HL-60 (cell line): Measurements from ENCODE around the gene FAM89A.

Experiments
- DNase-seq, 2 experiments: peaks; one replicate each; pipeline ENCODE4 v3.0.0-alpha.2; 2010 to 2020; ENCODE audit warnings: low read depth in 1 of 2, low spot score in 1 of 2
- H3K27ac ChIP-seq: fragments of 250-450 bp; sonication (Bioruptor Pico); replicated peaks from 2 replicates; pipeline ENCODE4 v1.5.1; 2020; ENCODE audit warnings: mild to moderate bottlenecking, moderate library complexity
- H3K27me3 ChIP-seq: fragments of 250-450 bp; sonication (Bioruptor Pico); 2 replicates; pipeline ENCODE4 v1.5.1; 2021; ENCODE audit warnings: mild to moderate bottlenecking, moderate library complexity; ENCODE audit not compliant: insufficient read depth, poor library complexity, severe bottlenecking
- H3K4me3 ChIP-seq: replicated peaks from 2 replicates; pipeline ENCODE4 v1.5.1; 2011; ENCODE audit warnings: mild to moderate bottlenecking, control low read depth, low read length; ENCODE audit not compliant: insufficient read depth
- CTCF ChIP-seq: IDR thresholded peaks from one replicate; pipeline ENCODE4 v1.5.1; 2011; ENCODE audit warnings: low read length, control low read depth, inconsistent platforms; ENCODE audit not compliant: insufficient read depth
- GABPA ChIP-seq: IDR thresholded peaks from 2 replicates; pipeline ENCODE4 v1.6.1; 2012; ENCODE audit warnings: low read depth
- POLR2AphosphoS5 ChIP-seq: IDR thresholded peaks from 2 replicates; pipeline ENCODE4 v1.6.1; 2012; ENCODE audit warnings: low read depth
- SPI1 ChIP-seq: IDR thresholded peaks from 2 replicates; pipeline ENCODE4 v1.6.1; 2012; ENCODE audit warnings: low read depth, mild to moderate bottlenecking, borderline replicate concordance
- TF ChIP-seq, protein P1 (sequence below): IDR thresholded peaks from 2 replicates; pipeline ENCODE4 v1.6.1; 2012; ENCODE audit warnings: low read depth; ENCODE audit not compliant: insufficient replicate concordance

The FAM89A gene

DNA sequence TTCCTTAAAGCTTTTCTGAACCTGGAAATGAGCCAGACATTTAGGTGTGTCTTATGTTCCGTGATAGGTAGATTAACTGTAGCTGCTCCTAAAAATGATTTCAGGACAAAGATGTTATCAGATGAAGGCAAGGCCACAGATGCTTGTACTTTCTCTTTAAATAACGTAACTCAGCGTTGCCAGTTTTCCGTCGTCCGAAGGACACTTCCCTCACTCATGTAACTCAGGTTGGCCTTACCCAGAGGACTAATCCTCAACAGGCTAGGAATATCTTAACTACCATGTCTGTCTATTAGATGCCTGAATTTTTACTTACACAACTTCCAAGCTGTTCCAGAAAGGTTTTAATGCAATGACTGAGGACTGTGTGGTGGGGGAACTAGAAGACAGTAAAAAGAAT, 35.4 kb upstream of the FAM89A start:
- H3K27me3 ChIP-seq: no peaks in the 10 kb centered on the region
- no peak for TF ChIP-seq GABPA
- TF ChIP-seq CTCF: no peak
- no peak for TF ChIP-seq SPI1
- no peak for TF ChIP-seq POLR2AphosphoS5
- TF ChIP-seq, protein P1, sequence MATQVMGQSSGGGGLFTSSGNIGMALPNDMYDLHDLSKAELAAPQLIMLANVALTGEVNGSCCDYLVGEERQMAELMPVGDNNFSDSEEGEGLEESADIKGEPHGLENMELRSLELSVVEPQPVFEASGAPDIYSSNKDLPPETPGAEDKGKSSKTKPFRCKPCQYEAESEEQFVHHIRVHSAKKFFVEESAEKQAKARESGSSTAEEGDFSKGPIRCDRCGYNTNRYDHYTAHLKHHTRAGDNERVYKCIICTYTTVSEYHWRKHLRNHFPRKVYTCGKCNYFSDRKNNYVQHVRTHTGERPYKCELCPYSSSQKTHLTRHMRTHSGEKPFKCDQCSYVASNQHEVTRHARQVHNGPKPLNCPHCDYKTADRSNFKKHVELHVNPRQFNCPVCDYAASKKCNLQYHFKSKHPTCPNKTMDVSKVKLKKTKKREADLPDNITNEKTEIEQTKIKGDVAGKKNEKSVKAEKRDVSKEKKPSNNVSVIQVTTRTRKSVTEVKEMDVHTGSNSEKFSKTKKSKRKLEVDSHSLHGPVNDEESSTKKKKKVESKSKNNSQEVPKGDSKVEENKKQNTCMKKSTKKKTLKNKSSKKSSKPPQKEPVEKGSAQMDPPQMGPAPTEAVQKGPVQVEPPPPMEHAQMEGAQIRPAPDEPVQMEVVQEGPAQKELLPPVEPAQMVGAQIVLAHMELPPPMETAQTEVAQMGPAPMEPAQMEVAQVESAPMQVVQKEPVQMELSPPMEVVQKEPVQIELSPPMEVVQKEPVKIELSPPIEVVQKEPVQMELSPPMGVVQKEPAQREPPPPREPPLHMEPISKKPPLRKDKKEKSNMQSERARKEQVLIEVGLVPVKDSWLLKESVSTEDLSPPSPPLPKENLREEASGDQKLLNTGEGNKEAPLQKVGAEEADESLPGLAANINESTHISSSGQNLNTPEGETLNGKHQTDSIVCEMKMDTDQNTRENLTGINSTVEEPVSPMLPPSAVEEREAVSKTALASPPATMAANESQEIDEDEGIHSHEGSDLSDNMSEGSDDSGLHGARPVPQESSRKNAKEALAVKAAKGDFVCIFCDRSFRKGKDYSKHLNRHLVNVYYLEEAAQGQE: no peak
- DNase-seq: no peak

GRCh38 chr1:231075020-231075419, 35.0 kb upstream of the FAM89A start:
- DNase-seq: no peak
- TF ChIP-seq GABPA (no peak), POLR2AphosphoS5 (no peak), CTCF (no peak), SPI1 (no peak)
- TF ChIP-seq, protein P1: no peak
- Histone ChIP-seq H3K27ac (no peak overlapping the region), H3K4me3 (no peak overlapping the region), H3K27me3 (no peaks in the 10 kb centered on the region)

More for the DNA sequence above, 35.4 kb upstream of the FAM89A start:
- no peak overlapping the region for H3K4me3 ChIP-seq
- H3K27ac ChIP-seq: no peak overlapping the region

DNA sequence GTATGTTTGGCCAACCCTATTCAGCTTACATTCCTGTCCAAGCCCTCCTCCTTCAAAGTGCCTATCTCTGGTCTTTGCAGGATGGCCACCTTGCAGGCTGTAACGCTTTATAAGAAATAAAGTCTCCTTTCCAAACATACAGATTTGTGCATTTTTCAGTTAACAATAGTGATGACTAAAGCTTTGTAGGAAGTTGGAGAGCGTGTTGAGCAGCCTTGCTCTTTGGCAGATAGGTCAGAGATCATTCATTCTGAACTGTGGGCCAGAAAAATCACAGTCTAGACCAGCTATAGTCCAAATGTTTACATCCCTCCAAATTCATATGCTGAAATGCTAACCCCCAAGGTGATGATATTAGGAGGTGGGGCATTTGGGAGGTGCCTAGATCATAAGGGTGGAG, 34.0 kb upstream of the FAM89A start:
- Histone ChIP-seq H3K4me3 (no peak overlapping the region), H3K27ac (no peak overlapping the region), H3K27me3 (no peaks in the 10 kb centered on the region)
- TF ChIP-seq POLR2AphosphoS5 (no peak), GABPA (no peak), CTCF (no peak), SPI1 (no peak)
- TF ChIP-seq, protein P1: no peak
- DNase-seq: no peak
